AG08395 (cell line): ENCODE measurements around the gene NRM.
A peak's percentile ranks its signal among the peaks of the same experiment; 100 is the strongest.
"Not testable (repeated sequence)": the region's sequence is repeated elsewhere in the genome, so short reads cannot be mapped to it uniquely, and the experiment has no call there.

Source experiments
- DNase-seq: peaks from one replicate; pipeline ENCODE4 v3.0.0; 2012; ENCODE audit warnings: mixed read lengths, low spot score

The NRM gene

GRCh38 chr6:30690403-30691207 is at the start of gene NRM:
NRM (minus strand) TSS chr6:30690984; CDS start chr6:30690974, 10 bp downstream.
- DNase-seq, result peak; percentile 91

GRCh38 chr6:30740540-30740870 is 49.7 kb upstream of the NRM start:
- no peak for DNase-seq

- no peak for DNase-seq
Observed at GRCh38 chr6:30738532-30738931, 47.7 kb upstream of the NRM start.

- DNase-seq, result no peak
Observed at GRCh38 chr6:30735668-30736314, 45.0 kb upstream of the NRM start.

DNA sequence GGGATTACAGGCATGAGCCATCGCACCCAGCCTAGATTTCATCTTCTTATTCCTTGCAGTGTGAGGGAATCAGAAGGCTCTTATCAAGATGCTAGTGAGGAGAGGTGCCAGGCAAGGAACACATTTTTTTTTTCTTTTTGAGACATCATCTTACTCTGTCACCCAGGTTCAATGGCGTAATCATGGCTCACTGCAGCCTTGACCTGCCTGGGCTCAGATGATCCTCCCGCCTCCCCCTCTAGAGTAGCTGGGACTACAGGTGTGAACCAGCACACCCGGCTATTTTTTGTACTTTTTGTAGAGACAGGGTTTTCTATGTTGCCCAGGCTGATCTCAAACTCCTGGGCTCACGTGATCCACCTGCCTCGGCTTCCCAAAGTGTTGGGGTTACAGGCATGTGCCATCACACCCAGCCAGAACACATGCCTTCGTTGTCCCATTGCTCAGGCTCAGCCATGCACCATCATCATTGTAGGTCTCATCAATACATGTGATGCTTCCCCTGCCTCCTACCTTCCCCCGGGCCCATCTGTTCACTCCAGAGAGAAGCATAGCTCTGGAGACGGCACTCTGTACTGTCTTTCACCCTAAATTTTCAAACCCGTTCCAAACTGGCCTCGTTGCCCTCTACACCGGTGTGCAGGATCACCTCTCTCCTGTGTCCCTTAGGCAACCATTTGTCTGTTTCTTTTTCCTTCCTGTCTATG is 41.6 kb upstream of the NRM start:
- DNase-seq, result no peak

GRCh38 chr6:30730601-30731435 is 40.0 kb upstream of the NRM start:
- DNase-seq, result peak; percentile 22

GRCh38 chr6:30727920-30728553 is 37.3 kb upstream of the NRM start:
- peak; percentile 50 for DNase-seq

GRCh38 chr6:30726506-30727413 is 36.0 kb upstream of the NRM start:
- DNase-seq, result no peak

DNA sequence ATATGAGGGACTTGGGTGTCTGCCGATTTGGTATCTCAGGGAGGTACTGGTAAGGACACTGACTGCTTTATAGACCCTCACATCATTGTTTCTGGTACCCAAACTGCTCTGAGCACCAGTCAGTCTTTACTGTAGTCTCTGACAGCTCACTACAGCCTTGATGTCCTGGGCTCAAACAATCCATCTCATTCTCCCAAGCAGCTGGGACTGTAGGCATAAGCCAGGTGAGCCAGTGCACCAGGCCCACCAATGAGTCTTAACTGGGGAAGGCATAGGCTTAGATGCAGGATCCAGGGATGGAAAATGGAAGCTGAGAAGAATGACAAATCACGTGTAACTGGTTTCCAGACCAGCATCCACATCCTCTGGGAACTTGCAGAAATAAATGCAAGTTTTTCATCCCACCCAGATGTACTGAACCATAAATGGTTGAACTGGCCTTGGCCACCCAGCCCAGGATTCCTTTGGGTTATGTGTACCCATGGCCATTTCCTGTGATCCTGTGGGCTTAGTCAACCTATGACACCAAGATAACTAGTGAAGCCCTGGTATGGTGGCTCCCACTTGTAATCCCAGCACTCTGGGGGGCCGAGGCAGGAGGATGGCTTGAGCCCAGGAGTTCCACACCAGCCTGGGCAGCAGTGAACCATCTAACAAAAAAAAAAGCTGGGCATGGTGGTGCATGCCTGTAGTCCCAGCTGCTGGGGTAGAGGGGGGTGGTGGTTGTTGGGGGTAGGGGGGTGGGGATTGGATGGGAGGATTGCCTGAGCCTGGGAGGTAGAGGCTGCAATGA is 35.1 kb upstream of the NRM start:
- peak; percentile 21 for DNase-seq

- no peak for DNase-seq
Observed at GRCh38 chr6:30724906-30725667, 34.3 kb upstream of the NRM start.

DNA sequence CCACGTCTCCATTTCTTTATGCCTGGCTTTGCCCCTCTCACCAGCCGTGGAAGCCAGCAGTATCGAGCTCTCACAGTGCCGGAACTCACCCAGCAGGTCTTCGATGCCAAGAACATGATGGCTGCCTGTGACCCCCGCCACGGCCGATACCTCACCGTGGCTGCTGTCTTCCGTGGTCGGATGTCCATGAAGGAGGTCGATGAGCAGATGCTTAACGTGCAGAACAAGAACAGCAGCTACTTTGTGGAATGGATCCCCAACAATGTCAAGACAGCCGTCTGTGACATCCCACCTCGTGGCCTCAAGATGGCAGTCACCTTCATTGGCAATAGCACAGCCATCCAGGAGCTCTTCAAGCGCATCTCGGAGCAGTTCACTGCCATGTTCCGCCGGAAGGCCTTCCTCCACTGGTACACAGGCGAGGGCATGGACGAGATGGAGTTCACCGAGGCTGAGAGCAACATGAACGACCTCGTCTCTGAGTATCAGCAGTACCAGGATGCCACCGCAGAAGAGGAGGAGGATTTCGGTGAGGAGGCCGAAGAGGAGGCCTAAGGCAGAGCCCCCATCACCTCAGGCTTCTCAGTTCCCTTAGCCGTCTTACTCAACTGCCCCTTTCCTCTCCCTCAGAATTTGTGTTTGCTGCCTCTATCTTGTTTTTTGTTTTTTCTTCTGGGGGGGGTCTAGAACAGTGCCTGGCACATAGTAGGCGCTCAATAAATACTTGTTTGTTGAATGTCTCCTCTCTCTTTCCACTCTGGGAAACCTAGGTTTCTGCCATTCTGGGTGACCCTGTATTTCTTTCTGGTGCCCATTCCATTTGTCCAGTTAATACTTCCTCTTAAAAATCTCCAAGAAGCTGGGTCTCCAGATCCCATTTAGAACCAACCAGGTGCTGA is 33.3 kb upstream of the NRM start:
- not testable (repeated sequence) for DNase-seq

DNA sequence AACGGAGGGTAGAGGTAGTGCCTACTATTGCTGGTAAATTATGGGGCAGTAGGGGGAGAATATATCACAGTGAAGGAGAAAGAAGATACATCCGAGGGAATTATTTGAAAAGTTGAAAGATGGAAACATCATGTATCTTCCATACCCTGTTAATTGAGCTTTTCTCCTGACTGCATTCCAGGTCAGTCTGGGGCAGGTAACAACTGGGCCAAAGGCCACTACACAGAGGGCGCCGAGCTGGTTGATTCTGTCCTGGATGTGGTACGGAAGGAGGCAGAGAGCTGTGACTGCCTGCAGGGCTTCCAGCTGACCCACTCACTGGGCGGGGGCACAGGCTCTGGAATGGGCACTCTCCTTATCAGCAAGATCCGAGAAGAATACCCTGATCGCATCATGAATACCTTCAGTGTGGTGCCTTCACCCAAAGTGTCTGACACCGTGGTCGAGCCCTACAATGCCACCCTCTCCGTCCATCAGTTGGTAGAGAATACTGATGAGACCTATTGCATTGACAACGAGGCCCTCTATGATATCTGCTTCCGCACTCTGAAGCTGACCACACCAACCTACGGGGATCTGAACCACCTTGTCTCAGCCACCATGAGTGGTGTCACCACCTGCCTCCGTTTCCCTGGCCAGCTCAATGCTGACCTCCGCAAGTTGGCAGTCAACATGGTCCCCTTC is 32.5 kb upstream of the NRM start:
- DNase-seq, result not testable (repeated sequence)

DNA sequence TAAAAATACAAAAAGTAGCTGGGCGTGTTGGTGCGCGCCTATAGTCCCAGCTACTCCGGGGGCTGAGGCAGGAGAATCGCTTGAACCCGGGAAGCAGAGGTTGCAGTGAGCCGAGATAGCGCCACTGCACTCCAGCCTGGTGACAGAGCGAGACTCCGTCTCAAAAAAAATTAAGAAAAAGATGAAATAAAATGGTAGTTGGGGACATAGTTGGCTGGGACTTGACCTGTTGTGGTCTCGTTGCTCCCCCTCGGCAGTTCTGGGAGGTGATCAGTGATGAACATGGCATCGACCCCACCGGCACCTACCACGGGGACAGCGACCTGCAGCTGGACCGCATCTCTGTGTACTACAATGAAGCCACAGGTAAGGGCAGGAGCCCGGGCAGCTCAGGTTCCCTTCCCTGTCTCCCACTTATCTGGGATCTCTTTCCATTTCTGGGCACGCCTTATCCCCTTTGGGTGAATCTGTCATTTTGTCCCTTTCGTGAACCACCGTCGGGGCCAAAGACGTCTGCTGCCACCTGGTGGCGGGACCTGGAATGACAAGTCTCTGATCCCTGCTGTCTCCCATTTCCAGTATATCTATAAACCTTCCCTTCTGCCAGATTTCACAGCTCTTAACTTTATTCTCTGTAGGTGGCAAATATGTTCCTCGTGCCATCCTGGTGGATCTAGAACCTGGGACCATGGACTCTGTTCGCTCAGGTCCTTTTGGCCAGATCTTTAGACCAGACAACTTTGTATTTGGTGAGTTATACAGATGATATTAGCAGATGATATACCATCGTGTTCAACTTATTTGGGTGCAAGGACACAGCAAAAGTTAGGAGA is 31.7 kb upstream of the NRM start:
- DNase-seq, result peak; percentile 70

DNA sequence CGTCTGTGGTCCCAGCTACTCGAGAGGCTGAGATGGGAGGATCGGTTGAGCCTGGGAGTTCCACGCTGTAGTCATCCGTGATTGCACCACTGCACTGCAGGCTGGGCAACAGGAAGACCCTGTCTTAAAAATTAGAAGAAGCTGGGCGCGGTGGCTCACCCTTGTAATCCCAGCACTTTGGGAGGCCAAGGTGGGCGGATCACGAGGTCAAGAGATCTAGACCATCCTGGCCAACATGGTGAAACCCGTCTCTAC is 31.2 kb upstream of the NRM start:
- not testable (repeated sequence) for DNase-seq

GRCh38 chr6:30721198-30722024 is 30.6 kb upstream of the NRM start:
- DNase-seq, result peak; percentile 85

DNA sequence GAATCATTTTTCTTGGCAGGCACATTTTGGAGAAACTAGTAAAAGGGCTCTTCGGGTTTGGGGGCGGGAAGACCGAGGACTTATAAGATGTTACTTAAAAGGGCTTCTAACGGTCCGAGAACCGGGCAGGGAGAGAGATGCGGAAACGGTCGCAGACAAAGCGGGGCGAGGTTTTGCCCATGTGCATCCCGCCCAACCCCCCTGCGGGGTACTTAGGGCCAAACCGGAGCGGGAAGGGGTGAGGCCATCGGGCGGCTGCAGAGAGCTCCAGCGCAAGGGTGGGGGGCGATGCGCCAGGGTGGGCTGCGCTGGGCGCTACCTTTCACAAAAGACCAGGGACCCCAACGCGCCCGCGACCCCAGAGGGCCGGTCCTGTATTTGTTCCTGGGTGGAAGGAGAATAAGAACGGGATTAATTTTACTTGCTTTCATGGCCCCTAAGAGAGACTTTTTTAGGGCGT is 30.0 kb upstream of the NRM start:
- DNase-seq, result peak; percentile 10
